IMR-90 (cell line): ENCODE measurements around the gene PTGES3.

Experiments used
- CEBPB ChIP-seq: IDR thresholded peaks from 2 replicates; pipeline ENCODE4 v1.6.1; 2012; ENCODE audit warnings: low read depth, low read length, improper control_type of control experiment
- POLR2A ChIP-seq: IDR thresholded peaks from 2 replicates; pipeline ENCODE4 v1.6.1; 2012; ENCODE audit warnings: mild to moderate bottlenecking, low read depth, low read length
- RCOR1 ChIP-seq: IDR thresholded peaks from 2 replicates; pipeline ENCODE4 v1.6.1; 2012; ENCODE audit warnings: mild to moderate bottlenecking, low read length, improper control_type of control experiment; ENCODE audit not compliant: insufficient replicate concordance
- RFX5 ChIP-seq: IDR thresholded peaks from 2 replicates; pipeline ENCODE4 v1.8.0; 2012; ENCODE audit warnings: low read depth, mild to moderate bottlenecking, low read length, moderate library complexity
- SMC3 ChIP-seq: fragments of 150-350 bp; IDR thresholded peaks from 2 replicates; pipeline ENCODE4 v1.6.1; 2016; ENCODE audit warnings: low read depth, mild to moderate bottlenecking, antibody characterized with exemption, low read length, moderate library complexity
- TF ChIP-seq, protein P1 (sequence below): conservative IDR thresholded peaks from 2 replicates; pipeline ENCODE4 v1.5.1; 2012; ENCODE audit warnings: mild to moderate bottlenecking, low read depth, low read length, improper control_type of control experiment

DNA sequence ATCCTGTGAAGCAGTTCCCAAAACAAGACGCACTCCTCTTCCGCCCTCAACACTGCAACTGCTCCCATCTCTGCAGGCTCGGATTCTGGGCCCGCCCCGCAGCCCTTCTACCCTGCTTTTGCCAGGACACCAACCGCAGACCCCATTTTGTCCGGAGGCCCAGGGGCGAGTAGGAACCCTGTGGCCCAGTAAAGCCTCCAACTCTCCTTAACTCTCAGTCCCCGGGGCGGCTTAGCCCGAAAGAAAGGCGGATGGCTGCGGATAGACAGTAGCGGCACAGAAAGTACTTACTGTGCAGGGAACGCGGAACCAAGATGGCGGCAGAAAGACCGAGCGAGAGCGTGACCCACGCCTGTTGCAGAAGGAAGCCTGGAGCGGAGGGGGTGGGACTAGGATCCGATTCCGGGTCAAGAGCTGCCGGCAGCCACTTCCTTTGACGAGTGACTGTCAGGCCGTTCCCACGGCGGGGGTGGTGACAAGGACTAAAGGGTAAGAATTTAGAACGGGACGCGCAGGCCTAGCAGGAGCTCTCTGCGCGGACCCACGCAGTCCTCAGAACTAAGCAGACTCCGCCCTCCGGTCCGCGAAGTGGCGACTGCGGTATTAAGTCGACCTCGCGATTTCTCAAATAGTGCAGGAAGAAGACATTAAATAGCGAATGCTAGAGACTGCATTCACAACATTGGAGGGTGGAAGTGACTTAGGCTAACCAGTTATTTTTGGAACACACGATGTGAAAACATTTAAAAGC, 37.1 kb upstream of the PTGES3 start, which contains the start of gene NACA:
- TF ChIP-seq, protein P1, sequence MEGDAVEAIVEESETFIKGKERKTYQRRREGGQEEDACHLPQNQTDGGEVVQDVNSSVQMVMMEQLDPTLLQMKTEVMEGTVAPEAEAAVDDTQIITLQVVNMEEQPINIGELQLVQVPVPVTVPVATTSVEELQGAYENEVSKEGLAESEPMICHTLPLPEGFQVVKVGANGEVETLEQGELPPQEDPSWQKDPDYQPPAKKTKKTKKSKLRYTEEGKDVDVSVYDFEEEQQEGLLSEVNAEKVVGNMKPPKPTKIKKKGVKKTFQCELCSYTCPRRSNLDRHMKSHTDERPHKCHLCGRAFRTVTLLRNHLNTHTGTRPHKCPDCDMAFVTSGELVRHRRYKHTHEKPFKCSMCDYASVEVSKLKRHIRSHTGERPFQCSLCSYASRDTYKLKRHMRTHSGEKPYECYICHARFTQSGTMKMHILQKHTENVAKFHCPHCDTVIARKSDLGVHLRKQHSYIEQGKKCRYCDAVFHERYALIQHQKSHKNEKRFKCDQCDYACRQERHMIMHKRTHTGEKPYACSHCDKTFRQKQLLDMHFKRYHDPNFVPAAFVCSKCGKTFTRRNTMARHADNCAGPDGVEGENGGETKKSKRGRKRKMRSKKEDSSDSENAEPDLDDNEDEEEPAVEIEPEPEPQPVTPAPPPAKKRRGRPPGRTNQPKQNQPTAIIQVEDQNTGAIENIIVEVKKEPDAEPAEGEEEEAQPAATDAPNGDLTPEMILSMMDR, result no peak
- peak; percentile 32; the same call in 1 of the 2 replicates for TF ChIP-seq CEBPB
- no peak for TF ChIP-seq SMC3
- no peak for TF ChIP-seq RCOR1
- peak; percentile 97 for TF ChIP-seq POLR2A
- no peak; the same call in 1 of the 2 replicates for TF ChIP-seq RFX5
